ENCODE data around the gene SERGEF. TPM values are rescaled to one million over a fixed set of nuclear protein-coding genes. Genes with fewer than 3 reads are reported as not detected.

SERGEF gene
- total RNA-seq, 1 donor from 2014 or later = 15.4 TPM

DNA sequence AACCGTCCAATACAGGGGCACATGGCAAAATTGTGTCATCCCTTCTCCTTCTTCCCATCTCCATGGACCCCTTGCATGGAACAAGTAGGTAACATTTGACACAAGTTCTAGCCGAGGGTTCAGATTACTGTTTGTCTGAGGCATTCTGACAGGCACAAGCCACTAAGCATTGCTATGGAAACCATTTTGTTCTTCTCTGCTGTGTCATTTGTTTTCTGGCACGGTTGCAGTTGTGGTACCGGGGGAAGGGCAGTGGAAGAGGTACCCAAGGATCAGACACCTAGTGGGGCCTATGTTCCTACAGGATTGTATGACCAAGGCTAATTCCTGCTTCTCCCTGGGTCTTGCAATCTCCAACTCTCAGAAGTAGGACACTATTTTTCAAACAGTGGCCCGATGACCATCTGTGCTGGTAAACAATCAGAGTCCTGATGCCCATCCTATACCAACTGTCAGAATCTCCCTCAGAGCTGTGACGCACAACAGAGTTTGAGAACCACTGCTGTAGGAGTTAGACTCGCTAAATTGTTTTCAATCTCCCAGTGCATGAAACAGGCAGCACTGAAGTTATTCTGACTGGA, 209.0 kb downstream of the SERGEF start:
- DNase-seq (no peak), ATAC-seq (no peak)
- intact Hi-C loops (cut with micrococcal nuclease) = no loop called here

DNA sequence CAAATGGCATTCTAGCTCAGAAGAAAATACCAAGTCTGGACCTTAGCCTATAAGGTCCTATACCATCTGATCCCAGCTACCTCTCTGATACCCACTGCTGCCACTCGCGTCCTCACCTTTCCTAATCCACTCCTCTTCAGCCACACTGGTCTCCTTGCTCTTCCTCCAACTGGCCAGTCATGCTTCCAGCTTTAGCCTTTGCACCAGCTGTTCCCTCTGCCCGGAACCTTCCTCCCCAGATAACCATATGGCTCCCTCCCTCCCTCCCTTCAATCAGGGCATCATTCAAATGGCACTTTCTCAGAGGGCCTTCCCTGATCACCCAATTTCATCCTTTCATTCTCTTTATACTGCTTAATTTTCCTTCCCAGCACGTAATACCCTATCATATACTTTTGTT, 210.4 kb downstream of the SERGEF start:
- no peak for DNase-seq
- no peak for ATAC-seq
- intact Hi-C loops (cut with micrococcal nuclease) = no loop called here

GRCh38 chr11:17801166-17801565, 211.7 kb downstream of the SERGEF start:
- DNase-seq (no peak), ATAC-seq (no peak)
- intact Hi-C loops (cut with micrococcal nuclease) = no loop called here

DNA sequence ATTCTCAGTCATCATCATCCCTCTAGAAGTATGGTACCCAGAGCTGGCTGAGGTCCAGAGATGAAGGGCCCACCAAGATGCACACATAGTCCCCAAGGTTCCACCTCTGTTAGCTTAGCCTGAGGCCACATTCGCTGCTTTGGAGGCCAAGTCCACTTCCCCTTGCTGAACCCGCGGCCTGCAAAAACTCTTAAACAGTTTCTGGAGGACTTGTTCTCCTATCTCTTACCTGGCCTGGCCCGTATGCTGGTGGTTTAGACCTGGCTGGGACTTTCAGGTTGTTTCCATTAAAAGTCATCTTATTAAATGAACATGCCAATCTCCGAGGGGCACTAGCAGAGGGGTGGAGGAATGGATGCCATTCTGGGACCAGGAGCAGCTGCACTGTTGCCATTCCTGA, 213.7 kb downstream of the SERGEF start:
- ATAC-seq = no peak
- intact Hi-C loops (cut with micrococcal nuclease) = no loop called here

GRCh38 chr11:17798716-17799115, 214.1 kb downstream of the SERGEF start:
- peak; percentile 50 for DNase-seq
- peak; percentile 91 for ATAC-seq
- intact Hi-C loops (cut with micrococcal nuclease) = no loop called here

More for the DNA sequence above, 213.7 kb downstream of the SERGEF start:
- DNase-seq = no peak

DNA sequence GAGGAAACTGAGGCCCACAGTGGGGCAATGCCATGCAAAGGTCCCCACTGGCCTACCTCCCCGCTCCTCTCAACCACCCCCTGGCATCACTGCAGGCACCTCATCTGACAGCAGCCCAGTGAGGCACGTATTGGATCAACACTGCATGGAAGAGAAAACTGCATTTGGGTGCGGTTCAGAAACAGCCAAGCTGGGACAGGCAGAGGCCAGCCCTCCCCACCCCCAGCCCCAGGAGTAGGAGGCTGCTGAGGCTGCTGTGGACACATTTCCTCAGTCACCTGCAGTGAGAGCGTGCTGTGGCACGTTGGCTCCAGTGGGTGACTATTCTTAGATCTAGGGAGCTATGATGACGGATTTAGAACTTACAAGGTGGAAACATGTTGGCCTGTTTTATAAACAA, 214.6 kb downstream of the SERGEF start:
- peak; percentile 75 for DNase-seq
- intact Hi-C loops (cut with micrococcal nuclease) = no loop called here
- ATAC-seq = peak; percentile 95

DNA sequence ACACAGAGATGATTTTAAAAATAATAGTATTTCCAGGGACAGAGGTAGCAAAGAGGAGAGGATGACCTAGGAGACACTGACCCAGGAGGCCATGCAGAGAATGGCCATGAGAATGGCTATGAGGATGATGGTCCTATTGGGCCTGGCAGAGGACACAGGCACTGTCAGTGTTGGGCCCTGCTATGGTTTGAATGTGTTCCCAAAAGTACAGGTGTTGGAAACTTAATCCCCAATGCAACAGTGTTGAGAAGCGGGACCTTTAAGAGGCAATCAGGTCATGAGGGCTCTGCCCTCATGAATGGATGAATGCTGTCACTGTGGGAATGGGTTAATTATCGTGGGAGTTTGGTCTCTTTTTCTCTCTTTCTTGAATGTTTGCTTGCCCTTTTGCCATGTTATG, 216.7 kb downstream of the SERGEF start:
- ATAC-seq = no peak
- intact Hi-C loops (cut with micrococcal nuclease) = no loop called here

DNA sequence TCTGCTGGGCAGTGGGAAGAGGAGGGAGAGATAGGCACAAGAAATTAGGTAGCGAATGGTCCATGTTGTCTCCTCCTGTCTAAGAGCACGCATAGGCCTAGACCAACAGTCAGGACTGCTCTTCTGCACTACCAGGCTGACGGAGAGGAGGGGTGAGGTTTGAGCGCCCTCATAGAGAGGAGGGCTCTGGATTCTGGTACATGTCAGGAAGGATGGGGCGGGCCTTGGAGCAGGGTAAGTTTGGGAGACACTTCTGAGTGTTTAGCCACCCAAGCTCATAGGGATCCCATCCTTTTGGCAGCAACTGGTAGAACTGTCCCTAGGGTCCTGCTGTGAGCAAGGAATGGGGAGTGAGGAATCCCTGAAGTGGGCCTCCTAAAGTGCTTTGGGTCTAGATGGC, 217.9 kb downstream of the SERGEF start:
- DNase-seq (no peak), ATAC-seq (no peak)
- intact Hi-C loops (cut with micrococcal nuclease) = no loop called here

More for the DNA sequence above, 216.7 kb downstream of the SERGEF start:
- DNase-seq = no peak

DNA sequence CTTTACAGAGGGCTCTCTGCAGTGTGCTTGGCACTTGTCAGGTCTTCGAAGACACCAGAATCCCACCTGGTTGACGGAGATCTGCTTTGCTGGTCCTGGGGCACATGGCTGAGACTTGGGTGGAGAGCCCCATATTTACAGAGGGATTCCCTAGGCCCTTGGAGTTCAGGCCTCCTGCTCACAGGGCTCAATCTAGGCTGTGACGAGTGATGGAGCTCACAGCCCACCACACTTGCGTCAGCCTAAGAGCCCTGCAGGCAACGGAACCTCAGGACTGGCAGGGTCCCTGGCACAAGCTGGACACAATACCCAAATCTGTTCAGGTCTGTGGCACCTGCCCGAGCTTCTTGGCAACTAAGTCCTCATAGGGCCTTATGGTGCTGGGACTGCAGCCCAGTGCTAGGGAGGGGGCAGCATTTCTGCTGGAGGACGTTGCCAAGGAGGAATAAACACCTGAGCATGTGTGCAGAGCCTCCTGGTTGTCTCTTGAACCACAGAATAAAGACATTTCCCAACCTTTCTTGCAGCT, 219.1 kb downstream of the SERGEF start:
- DNase-seq = no peak
- intact Hi-C loops (cut with micrococcal nuclease) = no loop called here
- ATAC-seq = no peak

DNA sequence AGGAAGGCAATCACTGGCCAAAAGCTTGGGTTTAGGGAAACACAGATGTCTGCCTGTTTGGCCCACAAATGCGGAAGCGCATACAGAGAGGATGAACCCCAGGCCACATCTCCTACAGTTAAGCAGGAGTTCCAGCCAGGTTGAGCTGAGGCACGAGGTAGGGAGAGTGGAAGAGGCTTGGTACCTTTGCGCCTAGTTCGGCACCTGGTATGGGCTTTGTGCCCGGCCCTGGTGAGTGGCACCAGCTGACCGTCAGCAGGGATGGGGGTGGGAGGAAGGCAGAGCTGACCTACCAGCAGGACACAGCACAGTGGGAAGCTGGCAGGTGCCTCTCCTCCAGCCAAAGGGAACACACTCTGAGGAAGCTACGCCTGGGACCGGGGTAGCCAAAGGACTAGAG, 220.7 kb downstream of the SERGEF start:
- intact Hi-C loops (cut with micrococcal nuclease) = no loop called here
- ATAC-seq (no peak), DNase-seq (no peak)

DNA sequence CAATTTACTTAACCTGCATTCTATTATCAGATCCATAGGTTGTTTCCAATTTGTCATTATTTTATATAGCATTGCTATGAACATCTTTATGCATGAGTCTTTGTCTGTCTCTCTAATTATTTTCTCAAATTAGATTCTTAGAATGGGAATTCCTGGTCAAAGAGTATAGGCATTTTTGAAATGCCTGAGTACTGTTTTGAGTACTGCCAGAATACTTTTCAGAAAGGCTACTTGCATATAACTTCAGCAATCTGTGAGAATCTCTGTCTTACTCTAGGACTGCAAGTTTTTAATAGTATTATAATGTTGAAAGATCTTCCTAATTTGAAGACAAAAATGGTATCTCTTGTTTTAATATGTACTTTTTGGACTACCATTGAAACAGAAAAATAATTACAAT, 221.7 kb downstream of the SERGEF start:
- no peak for DNase-seq
- intact Hi-C loops (cut with micrococcal nuclease) = no loop called here
- no peak for ATAC-seq

DNA sequence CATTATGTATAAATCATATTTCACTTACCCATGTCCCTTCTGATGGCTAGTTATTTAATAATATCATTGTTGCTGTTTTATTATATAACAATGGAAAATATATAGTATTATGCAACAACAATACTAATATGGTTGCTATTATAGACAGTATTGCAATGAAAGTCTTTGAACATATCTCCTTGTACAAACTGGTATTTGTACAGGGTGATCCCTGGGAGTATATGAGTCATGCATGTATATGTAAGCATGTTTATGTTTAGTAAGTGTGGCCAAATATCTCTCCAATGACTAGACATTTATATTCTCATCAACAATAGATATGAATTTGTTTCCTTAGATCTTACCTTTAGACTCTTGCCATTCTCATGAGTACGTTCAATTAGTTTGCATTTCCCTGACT, 222.4 kb downstream of the SERGEF start:
- intact Hi-C loops (cut with micrococcal nuclease) = no loop called here
- ATAC-seq (no peak), DNase-seq (no peak)

DNA sequence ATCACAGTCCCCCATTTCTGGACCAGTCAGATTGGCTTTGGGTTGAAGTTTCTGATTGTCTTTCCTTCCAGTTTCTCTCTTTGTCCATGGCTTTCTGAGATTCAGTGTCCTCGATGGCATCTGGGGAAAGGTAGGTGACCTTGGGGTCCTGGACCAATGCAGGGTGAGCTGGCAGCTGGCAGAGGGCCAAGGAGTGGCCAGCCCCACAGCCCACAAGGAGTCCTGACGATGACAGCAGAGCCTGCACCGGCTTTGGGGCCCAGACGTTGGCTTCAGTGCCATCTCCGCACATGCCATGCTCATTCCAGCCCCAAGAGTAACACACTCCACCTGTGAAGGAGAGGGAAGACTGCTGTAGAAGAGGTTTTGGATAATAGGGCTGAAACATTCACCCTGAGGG, 224.8 kb downstream of the SERGEF start:
- DNase-seq (no peak), ATAC-seq (no peak)
- intact Hi-C loops (cut with micrococcal nuclease) = no loop called here

DNA sequence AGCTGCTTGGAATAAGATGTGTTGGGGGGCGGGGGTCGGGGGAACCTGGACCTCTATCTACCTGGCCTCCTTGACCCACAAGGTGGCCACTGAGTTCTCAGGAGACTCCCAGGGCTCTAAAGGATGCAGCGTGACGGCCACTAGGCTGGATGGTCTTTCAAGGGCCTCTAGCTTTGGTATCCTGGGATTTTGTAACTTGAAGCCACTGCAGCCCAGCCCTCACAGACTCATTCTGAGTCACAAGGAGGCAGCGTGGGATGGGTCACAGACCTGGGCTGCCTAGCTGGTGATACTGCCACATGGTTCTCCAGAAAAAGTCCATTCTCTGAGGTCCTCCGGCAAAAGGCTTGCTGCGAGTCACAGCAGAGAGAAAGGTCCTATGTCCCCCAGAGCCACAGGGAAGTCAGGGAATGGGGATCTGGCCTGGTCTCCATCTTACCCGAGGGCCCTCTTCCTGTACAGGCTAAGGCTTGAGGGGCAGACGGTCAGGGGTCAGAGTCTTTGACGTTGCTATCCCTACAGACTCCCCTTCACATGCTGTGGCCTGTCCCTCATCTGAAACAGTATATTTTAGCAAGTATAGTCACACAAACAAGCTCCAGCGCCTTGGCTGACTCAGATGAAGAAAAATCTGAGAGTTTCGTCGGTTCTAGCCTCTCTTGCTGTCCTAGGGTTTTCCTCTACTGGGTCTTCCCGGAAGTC, 225.9 kb downstream of the SERGEF start:
- DNase-seq = no peak
- intact Hi-C loops (cut with micrococcal nuclease) = no loop called here
- no peak for ATAC-seq

- intact Hi-C loops (cut with micrococcal nuclease) = no loop called here
- DNase-seq = no peak
Observed at GRCh38 chr11:17783878-17784277, 229.0 kb downstream of the SERGEF start.

GRCh38 chr11:17782603-17783337, 230.1 kb downstream of the SERGEF start:
- ATAC-seq (no peak), DNase-seq (no peak)
- intact Hi-C loops (cut with micrococcal nuclease) = no loop called here

More at GRCh38 chr11:17783878-17784277, 229.0 kb downstream of the SERGEF start:
- no peak for ATAC-seq

- ATAC-seq (no peak), DNase-seq (no peak)
- intact Hi-C loops (cut with micrococcal nuclease) = no loop called here
Observed at GRCh38 chr11:17782145-17782544, 230.7 kb downstream of the SERGEF start.

- DNase-seq (no peak), ATAC-seq (no peak)
- intact Hi-C loops (cut with micrococcal nuclease) = no loop called here
Observed at GRCh38 chr11:17781626-17782025, 231.2 kb downstream of the SERGEF start.

GRCh38 chr11:17781221-17781620, 231.6 kb downstream of the SERGEF start:
- intact Hi-C loops (cut with micrococcal nuclease) = no loop called here
- DNase-seq (no peak), ATAC-seq (no peak)

GRCh38 chr11:17780668-17781067, 232.2 kb downstream of the SERGEF start:
- intact Hi-C loops (cut with micrococcal nuclease) = no loop called here
- DNase-seq (no peak), ATAC-seq (no peak)
